HL-60 (cell line): Measurements from ENCODE around the gene CBX4.

Source experiments
- GABPA ChIP-seq: IDR thresholded peaks from 2 replicates; pipeline ENCODE4 v1.6.1; 2012; ENCODE audit warnings: low read depth
- POLR2AphosphoS5 ChIP-seq: IDR thresholded peaks from 2 replicates; pipeline ENCODE4 v1.6.1; 2012; ENCODE audit warnings: low read depth
- SPI1 ChIP-seq: IDR thresholded peaks from 2 replicates; pipeline ENCODE4 v1.6.1; 2012; ENCODE audit warnings: low read depth, mild to moderate bottlenecking, borderline replicate concordance
- TF ChIP-seq, protein P1 (sequence below): IDR thresholded peaks from one replicate; pipeline ENCODE4 v1.5.1; 2011; ENCODE audit warnings: low read length, control low read depth, inconsistent platforms; ENCODE audit not compliant: insufficient read depth
- TF ChIP-seq, protein P2 (sequence below): IDR thresholded peaks from 2 replicates; pipeline ENCODE4 v1.6.1; 2012; ENCODE audit warnings: low read depth; ENCODE audit not compliant: insufficient replicate concordance

DNA sequence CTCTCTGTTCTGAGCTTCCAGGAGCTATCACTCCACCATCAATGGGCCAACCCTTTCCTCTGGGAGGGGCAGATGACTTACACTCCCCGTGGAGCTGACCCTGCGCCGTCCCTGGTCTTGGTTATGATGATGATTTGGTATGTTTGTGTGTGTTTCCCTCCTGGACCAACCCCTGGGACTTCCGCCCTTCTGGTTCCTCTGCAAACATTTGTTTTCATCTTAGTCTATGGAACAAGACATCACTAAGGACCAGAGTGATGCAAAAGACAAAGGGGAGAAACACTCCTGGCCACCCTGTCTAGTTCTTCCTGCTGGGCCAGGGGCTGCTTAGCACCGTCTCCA lies 13.7 kb downstream of the CBX4 start:
- TF ChIP-seq, protein P1, sequence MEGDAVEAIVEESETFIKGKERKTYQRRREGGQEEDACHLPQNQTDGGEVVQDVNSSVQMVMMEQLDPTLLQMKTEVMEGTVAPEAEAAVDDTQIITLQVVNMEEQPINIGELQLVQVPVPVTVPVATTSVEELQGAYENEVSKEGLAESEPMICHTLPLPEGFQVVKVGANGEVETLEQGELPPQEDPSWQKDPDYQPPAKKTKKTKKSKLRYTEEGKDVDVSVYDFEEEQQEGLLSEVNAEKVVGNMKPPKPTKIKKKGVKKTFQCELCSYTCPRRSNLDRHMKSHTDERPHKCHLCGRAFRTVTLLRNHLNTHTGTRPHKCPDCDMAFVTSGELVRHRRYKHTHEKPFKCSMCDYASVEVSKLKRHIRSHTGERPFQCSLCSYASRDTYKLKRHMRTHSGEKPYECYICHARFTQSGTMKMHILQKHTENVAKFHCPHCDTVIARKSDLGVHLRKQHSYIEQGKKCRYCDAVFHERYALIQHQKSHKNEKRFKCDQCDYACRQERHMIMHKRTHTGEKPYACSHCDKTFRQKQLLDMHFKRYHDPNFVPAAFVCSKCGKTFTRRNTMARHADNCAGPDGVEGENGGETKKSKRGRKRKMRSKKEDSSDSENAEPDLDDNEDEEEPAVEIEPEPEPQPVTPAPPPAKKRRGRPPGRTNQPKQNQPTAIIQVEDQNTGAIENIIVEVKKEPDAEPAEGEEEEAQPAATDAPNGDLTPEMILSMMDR: no peak
- TF ChIP-seq POLR2AphosphoS5 (no peak), SPI1 (no peak), GABPA (no peak)
- TF ChIP-seq, protein P2, sequence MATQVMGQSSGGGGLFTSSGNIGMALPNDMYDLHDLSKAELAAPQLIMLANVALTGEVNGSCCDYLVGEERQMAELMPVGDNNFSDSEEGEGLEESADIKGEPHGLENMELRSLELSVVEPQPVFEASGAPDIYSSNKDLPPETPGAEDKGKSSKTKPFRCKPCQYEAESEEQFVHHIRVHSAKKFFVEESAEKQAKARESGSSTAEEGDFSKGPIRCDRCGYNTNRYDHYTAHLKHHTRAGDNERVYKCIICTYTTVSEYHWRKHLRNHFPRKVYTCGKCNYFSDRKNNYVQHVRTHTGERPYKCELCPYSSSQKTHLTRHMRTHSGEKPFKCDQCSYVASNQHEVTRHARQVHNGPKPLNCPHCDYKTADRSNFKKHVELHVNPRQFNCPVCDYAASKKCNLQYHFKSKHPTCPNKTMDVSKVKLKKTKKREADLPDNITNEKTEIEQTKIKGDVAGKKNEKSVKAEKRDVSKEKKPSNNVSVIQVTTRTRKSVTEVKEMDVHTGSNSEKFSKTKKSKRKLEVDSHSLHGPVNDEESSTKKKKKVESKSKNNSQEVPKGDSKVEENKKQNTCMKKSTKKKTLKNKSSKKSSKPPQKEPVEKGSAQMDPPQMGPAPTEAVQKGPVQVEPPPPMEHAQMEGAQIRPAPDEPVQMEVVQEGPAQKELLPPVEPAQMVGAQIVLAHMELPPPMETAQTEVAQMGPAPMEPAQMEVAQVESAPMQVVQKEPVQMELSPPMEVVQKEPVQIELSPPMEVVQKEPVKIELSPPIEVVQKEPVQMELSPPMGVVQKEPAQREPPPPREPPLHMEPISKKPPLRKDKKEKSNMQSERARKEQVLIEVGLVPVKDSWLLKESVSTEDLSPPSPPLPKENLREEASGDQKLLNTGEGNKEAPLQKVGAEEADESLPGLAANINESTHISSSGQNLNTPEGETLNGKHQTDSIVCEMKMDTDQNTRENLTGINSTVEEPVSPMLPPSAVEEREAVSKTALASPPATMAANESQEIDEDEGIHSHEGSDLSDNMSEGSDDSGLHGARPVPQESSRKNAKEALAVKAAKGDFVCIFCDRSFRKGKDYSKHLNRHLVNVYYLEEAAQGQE: no peak
